G401 (cell line): ENCODE results near the gene TGM5. TPM values are rescaled to one million over a fixed set of nuclear protein-coding genes. Genes with fewer than 3 reads are reported as not detected.
"Not testable (repeated sequence)": the region's sequence is repeated elsewhere in the genome, so short reads cannot be mapped to it uniquely, and the experiment has no call there.

ENCODE experiments used
- DNase-seq: peaks from one replicate; pipeline ENCODE4 v3.0.0-alpha.2; 2015; ENCODE audit warnings: low spot score
- in situ Hi-C: cut with HindIII; loops from 2 replicates; pipeline ENCODE4 v1.10.0; 2016; ENCODE audit warnings: low sequenced_read_pairs, mixed read lengths
- total RNA-seq: library from RNA; depleted of rRNA; stranded (reverse); fragments of >200 nt; shearing (Covaris generic); gene quantifications from 2 replicates; pipeline ENCODE4 v1.2.3, GENCODE V29; 2014

TGM5 gene
- total RNA-seq, 1 experiment from 2014 or later: not detected

DNA sequence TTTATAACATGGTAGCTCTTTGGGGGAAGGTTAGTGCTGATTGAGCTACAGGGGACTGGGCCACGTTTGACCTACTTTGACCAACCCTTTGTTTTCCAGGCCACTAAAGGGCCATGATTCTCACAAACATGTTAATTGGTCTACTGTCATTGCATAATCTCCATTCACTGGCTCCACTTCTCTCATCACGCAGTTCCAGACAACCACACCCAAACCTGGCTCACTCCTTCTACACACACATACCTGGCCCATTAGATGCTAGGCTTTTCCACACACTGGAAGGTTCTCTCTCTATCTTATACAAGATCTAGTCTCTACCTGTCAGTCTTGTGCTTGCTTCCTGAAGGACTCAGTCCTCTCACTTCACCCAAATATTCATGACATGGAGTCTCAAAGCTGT lies 15.9 kb downstream of the TGM5 start:
- in situ Hi-C loops: no loop called here
- DNase-seq: no peak

DNA sequence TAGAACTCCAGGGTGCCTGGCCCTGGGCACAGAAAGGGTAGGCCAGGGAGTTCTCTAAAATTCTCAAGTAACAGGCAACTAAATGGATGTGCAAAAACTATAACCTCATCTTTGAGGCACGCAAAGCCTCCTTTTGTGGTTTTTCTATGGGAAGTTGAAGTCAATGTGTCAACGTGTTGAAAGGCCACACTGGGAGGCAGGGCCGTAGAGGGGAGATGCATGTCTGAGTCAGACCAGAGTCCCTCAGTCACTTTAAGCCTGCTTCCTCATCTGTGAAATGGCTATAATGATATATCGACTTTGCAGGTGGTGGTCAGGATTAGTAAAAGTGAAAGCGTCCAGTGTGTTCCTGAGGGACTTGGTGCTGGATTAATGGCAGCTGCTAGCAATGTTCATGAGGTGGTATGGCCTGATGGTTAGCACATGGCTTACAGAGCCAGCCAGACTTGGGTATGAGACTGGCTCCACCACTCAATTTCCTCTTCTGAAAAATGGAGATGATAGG lies 17.0 kb downstream of the TGM5 start:
- DNase-seq: no peak
- in situ Hi-C loops: no loop called here

DNA sequence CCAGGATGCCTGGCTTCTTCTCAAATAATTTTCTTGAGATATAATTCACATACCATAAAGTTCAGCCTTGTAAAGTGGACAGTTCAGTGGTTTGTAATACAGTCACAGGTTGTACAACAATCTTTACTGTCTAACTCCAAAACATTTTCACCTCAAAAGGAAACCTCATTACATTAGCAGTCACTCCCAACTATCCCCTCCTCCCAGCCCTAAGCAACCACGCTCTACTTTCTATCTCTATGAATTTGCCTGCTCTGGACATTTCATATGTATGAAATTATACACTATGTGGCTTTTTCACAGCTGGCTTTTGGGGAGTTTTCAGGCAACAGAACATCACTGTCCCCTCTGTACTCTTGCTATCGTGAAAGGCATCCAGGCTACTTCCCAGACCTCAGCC lies 17.5 kb downstream of the TGM5 start:
- no peak for DNase-seq
- in situ Hi-C loops: no loop called here

DNA sequence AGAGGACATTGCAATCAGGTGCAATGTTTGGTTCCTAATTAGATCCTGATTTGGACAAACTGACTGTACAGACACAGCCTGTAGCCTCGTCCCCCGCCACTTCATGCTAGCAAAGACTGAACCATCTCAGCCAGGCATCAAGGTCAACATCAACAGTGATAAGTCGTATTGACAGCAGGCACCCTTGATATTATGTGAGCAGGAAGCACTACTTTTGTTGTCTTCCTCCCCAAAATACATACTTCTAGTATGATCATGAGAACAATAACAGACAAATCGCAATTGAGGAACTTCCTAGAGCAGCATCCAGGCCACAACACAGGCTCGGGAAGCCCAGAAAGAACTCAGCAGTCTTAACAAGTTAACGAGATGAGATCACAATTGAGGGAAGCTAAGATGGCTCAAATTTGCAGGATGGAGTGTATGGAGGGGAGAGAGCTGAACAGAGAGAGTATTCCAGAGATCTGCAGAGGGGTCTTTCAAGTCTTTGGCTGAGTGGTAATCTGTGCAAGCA lies 20.4 kb downstream of the TGM5 start:
- in situ Hi-C loops: no loop called here
- no peak for DNase-seq

DNA sequence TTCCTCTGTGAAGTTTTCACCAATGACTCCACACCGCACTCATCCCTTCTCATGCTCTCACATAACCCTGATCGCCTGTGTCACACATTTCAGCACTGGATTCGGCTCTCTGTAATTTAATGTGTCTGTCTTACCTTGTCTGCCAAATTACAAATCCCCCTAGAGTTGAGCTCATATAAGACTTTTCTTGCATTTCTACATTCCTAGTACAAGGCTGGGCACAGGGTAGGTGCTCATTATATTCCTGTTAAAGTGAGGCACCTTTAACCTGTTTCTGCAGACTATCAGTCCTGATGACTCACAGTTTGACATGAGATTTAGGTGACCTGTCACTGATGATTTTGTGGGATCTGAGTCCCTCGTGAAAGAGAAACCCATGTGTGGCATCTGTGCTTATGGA lies 22.6 kb downstream of the TGM5 start:
- no peak for DNase-seq
- in situ Hi-C loops: no loop called here

DNA sequence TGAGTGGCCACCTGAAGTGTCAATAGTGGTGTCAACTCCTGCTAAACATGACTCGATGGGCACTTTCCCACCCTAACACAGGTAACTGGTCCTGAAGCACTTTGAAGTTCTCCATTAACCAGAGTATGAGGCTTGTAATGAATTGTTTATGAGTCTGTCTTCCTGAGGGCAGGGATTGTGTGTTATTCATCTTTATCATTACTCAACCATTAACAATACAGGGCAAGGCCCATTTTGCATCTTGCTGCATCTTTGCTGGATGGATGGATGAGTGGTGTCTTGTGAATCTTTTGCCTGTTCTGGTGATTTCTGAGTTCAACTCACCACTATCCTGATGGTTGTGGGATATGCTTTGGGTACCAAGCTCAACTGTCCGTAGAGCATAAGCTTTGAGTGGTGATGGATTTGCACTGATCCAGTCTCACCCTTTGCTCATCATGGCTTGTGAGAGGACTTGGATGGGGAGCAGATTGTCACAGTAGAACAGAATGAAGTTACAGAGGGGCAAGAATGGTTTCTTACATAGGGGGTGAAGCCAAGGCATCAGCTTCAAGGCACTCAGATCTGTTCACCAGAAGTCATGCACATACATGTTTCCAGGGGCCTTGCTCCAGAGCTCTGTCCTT lies 23.6 kb downstream of the TGM5 start:
- in situ Hi-C loops: no loop called here
- no peak for DNase-seq

DNA sequence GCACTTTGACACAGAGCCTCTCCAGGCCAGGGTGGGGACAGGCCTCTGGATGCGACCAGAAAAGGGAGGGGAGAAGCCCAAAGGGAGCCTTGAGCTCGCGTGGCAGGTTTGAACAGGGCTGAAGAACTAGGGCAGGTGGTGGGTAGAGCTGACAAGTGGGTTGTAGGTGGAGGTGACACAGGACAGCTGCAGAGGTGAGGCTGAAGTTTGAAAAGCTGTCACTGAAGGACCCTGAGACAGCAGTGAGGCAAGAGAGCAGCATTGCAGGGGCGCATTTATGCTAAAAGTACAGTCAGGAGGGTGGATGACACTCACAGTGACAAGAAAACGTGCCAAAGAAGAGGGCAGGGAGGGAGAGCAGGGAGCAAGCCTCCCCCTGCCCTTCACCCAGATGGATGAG lies 24.1 kb downstream of the TGM5 start:
- no peak for DNase-seq
- in situ Hi-C loops: no loop called here

DNA sequence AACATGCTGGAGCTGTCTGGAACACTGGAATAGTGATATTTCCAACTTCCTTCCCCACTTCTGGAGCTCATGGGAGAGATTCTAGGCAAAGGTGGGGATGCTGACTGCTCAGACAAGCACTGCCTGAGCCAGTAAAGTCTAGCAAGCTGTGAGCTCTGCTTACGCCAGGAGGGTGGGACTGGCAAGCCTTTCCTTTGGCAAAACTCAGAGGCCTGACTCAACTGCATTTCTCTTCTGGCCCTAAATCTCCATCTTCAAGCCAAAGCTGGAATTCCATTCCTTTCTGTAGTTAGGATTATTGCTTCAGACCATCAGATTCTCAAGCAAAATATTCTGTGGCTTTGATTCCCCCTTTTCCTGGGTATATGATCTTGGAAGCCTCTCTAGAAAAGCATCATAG lies 25.6 kb downstream of the TGM5 start:
- in situ Hi-C loops: no loop called here
- no peak for DNase-seq

DNA sequence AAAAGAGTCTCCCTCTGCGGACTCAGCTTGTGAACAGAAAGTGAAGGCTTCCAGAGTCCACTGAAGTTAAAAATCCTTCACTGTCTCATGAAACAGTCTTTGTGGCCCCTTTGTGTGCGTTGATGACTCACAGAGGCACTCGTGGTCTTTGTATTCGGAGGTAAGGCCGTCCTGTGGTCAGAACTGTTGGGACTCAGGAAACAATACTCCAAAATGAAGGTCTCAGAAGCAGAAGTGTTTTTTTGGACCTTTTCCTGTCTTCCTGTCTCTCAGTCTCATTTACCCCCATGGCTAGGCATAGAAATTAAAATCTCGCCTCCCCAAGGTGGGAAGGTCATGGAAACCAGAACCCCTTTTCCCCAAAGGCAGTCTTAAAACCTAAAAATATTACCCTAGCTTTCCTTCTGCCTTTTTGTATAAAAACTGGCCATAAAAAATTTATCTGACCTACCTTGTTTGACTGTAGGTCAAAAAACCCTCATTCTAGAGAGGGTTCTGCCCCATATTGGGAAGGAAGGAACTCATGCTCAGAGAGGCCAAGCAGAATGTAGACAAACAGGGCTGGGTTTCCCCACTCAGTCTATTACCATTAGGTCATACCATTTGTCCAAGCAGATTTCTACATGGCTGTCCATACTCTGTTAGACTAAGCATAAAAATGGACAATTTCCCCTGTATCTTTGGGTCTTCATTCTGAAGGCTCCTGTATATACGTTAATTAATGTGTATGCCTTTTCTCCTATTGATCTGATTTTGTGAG lies 26.8 kb downstream of the TGM5 start:
- in situ Hi-C loops: no loop called here
- no peak for DNase-seq

DNA sequence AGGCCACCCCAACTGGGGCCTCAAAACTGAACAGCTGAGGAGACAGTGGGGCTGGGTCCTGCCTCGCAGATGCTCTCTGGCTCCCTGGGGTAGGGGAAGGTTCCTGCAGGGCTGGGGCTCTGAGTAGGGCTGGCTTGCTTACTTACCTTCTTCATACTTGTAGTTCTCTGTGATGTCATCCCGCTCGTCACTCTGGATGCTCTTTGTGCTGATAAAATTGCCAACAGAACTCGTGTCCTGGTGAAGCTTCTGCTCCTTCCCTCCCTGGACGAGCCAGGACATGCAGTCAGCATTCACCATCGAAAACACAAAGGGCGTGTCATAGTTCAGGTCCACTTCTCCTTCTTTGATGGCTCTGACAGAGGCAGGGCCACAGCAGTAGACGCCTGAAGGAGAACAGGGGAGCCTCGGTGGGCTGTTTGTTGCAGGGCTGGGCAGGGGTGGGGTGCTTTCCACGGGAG lies 28.0 kb downstream of the TGM5 start:
- DNase-seq: no peak
- in situ Hi-C loops: no loop called here

DNA sequence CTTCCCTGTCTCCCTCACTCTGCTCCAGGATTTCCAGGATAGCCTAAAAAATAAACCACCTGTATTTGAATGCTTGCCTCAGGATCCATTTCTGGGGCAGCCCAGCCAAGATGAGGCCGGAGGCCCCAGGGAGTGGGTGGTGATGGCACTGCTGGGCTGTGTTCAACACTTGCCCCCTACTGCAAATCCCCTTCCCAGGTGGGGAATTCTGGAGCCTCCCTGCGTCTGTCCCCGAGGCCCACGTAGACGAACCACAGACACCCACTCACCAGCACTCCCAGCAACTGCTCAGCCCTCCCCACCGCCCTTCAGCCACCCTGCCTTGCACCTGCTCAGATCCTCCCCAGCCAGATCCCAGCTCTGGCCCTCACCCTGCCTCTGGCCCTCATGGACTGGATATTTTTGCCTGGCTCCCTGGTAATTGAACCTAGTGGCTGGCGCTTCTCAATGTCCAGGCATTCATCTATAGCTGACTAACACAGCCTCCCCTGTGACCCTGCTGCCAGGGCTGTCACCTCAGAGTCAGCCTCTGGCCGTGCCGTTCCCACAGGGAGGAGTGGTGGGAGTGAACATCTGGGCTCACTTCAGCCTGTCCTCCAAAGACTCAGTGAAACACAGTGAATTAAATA lies 28.8 kb downstream of the TGM5 start:
- in situ Hi-C loops: no loop called here
- no peak for DNase-seq

DNA sequence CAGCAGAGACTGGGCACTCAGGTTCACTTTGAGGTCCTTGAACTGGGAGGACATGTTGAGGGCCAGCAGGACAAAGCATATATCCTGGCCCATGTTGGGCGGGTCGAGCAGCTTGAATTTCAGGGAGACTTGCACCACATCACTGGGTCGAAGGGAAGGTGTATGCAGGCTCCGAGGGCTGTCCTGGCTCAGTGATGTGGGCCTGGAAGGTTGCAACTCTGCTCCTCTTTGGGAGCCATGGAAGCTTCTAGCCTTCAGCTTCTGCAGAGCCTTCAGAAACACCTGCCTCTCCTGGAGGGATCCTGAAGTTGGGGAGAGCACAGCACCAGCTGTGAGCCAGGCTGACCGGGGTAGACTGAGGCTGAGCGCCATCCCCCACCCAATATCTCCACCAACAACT lies 31.2 kb downstream of the TGM5 start:
- no peak for DNase-seq
- in situ Hi-C loops: no loop called here

DNA sequence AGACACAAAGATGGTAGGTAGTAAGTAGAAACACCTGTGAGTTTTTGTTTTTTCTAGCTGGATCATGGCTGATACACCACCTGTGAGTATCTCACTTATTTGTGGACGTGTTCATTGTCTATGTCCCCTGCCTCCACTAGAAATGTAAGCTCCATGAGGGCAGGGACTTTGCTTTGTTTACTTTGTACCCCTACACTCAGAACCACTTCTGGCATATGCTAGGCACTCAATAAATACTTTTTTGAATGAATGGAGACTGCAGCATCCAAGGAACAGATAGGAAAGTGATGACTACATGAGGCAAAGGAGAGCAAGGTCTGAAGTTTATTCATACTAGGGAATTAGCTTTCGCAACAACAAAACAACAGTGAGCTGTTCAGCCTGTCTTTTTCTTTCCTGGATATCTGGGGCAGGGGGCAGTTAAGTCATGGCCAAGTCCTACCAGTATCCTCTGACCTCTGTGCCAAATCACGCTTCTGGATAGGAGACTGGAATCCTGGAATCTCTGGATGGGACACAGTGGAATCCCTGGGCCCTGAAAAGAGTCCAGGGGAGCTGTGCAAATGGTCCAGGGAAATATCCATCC lies 34.3 kb downstream of the TGM5 start:
- in situ Hi-C loops: no loop called here
- DNase-seq: no peak

DNA sequence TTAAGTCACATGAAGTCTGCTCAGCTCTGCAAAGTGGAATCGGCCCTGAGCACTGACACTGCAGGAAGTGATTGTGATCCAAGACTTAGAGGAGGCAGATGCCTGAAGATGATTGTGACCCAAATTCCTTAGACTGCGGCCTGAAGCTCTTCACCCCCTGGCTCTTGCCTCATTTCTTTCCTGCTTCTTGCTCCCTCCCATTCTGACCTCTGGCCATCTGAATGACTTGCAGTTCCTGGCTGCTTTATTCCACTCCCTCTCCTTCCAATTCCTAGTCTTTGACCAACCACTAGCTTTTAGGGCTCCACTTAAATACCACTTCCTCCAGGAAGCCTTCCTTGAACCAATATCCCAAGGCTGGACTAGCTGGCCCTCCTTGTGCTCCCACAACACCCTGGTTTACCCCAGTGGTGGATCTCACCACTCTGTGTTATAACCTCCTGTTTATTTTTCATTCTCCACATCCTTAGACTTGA lies 36.0 kb downstream of the TGM5 start:
- in situ Hi-C loops: no loop called here
- no peak for DNase-seq

DNA sequence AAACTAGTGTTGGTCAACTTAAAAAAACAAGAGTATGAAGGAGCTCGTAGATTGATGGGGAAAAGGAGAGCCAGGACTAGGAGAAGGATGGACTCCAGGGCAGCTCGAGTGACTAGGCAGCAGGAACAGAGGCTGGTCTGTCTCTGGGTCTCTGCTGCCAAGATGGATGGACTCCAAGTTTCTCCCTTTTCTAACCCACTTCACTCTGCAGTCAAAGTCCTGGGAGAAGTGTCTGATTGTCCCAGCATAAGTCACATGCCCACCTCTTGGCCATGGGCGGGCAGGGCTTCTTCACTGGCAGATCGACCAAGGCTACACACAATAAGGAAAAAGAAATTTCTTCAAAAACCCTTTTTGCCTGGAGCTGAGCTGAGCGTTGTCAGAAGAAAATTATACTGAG lies 36.8 kb downstream of the TGM5 start:
- in situ Hi-C loops: no loop called here
- DNase-seq: peak; percentile 16

DNA sequence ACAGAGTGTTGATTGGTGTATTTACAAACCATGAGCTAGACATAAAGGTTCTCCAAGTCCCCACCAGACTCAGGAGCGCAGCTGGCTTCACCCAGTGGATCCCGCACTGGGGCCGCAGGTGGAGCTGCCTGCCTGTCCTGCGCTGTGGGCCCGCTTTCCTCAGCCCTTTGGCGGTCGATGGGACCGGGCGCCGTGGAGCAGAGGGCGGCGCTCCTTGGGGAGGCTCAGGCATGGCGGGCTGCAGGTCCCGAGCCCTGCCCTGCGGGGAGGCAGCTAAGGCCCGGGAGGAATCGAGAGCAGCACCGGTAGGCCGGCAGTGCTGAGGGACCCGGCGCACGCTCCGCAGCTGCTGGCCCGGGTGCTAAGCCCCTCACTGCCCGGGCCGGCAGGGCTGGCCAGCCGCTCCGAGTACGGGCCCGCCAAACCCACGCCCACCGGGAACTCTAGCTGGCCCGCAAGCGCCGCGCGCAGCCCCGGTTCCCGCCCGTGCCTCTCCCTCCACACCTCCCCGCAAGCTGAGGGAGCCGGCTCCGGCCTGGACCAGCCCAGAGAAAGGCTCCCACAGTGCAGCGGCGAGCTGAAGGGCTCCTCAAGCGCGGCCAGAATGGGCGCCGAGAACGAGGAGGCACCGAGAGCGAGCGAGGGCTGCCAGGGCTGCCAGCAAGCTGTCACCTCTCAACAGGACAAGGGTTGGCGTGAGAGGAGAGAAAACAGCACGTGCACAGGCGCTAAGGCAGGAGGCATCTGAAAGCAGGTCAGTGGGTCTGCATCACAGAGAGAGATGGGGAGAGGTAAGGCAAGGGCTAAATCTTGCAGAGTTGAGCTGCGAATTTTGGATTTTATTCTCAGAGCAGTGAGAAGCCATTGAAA lies 40.1 kb downstream of the TGM5 start:
- in situ Hi-C loops: no loop called here
- DNase-seq: peak; percentile 76

DNA sequence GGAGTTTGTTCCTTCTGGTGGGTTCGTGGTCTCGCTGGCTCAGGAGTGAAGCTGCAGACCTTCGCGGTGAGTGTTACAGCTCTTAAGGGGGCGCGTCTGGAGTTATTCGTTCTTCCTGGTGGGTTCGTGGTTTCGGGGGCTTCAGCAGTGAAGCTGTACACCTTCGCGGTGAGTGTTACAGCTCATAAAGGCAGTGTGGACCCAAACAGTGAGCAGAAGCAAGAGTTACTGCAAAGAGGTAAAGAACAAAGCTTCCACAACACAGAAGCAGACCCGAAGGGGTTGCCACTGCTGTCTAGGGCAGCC lies 40.8 kb downstream of the TGM5 start:
- in situ Hi-C loops, DNase-seq: not testable (repeated sequence)

DNA sequence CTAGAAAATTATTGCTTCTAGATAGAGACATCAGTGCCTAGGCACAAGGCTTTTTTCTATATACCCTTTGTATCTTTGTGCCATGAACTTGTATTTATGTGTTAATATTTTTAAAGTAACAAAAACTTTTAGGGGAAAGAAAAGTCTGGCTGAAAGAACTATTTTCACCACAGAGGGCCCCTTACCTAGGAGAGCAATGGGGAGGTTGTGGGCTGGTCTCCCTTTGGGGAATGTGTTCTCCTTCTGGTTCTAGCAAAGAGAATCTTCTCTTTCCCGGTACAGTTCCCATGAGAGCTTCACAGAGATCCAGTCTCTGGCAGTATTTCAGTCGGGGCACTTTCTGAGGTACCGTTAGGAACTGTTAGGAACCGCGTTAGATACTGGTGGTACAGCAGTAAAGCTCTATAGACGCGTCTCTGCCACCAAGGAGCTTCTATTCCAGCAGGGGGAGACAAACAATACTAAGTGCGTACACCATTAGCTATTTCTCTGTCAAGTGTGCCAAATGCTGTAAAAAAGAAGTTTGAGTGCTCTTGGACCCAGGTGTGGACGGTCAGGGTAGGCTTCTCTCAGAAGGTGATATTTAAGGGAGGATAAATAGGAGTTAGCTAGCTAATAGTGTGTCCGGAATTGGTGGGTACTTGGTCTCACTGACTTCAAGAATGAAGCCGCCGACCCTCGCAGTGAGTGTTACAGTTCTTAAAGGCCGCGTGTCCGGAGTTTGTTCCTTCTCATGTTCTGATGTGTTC lies 41.4 kb downstream of the TGM5 start:
- DNase-seq: peak; percentile 66
- in situ Hi-C loops: no loop called here
